Peyer's patch (tissue), 4 donors: ENCODE measurements around the gene LGALS7. TPM values are rescaled to one million over a fixed set of nuclear protein-coding genes. Genes with fewer than 3 reads are reported as not detected.

Experiments used
- DNase-seq, 3 donors: peaks; one replicate each; pipeline ENCODE4 v3.0.0-alpha.2; 2017 to 2019
- H3K27ac ChIP-seq, 4 donors: fragments of 200-600 bp; sonication (generic); one replicate each; pipeline ENCODE4 v1.5.1; 2016 to 2019
- H3K27me3 ChIP-seq, 2 donors: fragments of 200-600 bp; sonication (generic); one replicate each; pipeline ENCODE4 v1.5.1; 2019
- H3K36me3 ChIP-seq, 3 donors: fragments of 200-600 bp; sonication (generic); one replicate each; pipeline ENCODE4 v1.5.1; 2016 to 2019
- H3K4me1 ChIP-seq, 4 donors: fragments of 200-600 bp; sonication (generic); one replicate each; pipeline ENCODE4 v1.5.1; 2016 to 2019
- H3K4me3 ChIP-seq, 4 donors: fragments of 200-600 bp; sonication (generic); 1 replicate in 3 of 4; 2 replicates in 1 of 4; pipeline ENCODE4 v1.5.1; 2016 to 2019; ENCODE audit warnings: mild to moderate bottlenecking in 1 of 4
- H3K9me3 ChIP-seq, 4 donors: fragments of 200-600 bp; sonication (generic); one replicate each; pipeline ENCODE4 v1.5.1; 2016 to 2019; ENCODE audit warnings: mild to moderate bottlenecking in 1 of 4
- POLR2A ChIP-seq, 2 donors: fragments of 450-650 bp; IDR thresholded peaks; one replicate each; pipeline ENCODE4 v1.5.1; 2017; ENCODE audit warnings: antibody characterized with exemption in 2 of 2, mild to moderate bottlenecking in 2 of 2, moderate library complexity in 2 of 2
- total RNA-seq, 4 donors: library from RNA; depleted of rRNA; stranded (reverse); fragments of >200 nt; gene quantifications; one replicate each; pipeline ENCODE4 v1.1.0, GENCODE V29; 2016
- TF ChIP-seq, protein P1 (sequence below), 6 experiments: fragments of 450-650 bp in 4 of 6; fragments of 200-600 bp in 2 of 6; sonication (generic) in 1 of 6; IDR thresholded peaks; one replicate each; pipeline ENCODE4 v1.5.1; 2017 to 2019; ENCODE audit warnings: antibody characterized with exemption in 6 of 6, mild to moderate bottlenecking in 3 of 6, moderate library complexity in 1 of 6

LGALS7 gene
- total RNA-seq, 4 donors from 2014 or later: not detected

DNA sequence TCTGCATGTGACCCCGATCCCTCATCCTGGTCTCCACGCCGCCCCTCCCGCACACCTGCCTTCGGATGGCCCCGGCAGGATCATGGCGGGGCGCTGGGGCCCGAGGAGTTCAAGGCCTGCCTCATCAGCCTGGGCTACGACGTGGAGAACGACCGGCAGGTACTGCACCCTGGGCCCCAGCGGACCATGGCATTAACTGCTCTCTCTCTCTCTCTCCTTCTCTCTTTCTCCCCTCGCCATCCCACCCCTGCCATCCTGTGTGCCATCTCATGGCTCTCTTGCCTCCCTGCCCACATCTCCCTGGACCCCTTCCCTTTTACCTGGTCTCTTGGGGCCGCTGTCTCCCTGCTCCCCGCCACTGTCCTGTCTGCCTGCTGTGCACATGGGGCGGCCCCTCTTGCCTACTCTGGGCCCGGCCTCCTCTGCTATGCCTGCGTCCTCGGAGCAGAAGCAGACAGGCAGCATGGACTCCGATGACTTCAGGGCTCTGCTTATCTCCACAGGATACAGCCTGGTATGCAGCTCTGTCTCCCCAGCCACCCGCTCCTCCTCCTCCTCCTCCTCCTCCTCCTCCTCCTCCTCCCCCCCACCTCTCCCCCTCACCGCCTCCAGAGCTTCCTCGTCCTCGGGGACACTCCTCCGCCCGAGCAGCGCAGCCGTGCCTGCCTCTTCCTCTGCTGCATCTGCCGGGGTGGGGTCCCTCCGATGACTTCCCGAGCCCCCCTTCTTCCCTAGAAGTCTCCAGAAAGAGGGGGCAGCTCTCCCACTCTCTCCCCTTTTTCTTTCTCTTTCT is 45.3 kb downstream of the LGALS7 start:
- Histone ChIP-seq H3K9me3 (no peaks in the 10 kb centered on the region), H3K4me3 (no peak overlapping the region), H3K4me1 (peaks cover 0 to 50% (median 0%) of the 10 kb centered on the region in 4 donors), H3K27ac (peak overlapping the region in 2 of 4 donors; percentile 35 to 42), H3K27me3 (no peaks in the 10 kb centered on the region), H3K36me3 (peaks cover 0 to 84% (median 0%) of the 10 kb centered on the region in 3 donors)
- TF ChIP-seq POLR2A (IDR thresholded peaks at IDR 0.05): no peak
- TF ChIP-seq, protein P1, sequence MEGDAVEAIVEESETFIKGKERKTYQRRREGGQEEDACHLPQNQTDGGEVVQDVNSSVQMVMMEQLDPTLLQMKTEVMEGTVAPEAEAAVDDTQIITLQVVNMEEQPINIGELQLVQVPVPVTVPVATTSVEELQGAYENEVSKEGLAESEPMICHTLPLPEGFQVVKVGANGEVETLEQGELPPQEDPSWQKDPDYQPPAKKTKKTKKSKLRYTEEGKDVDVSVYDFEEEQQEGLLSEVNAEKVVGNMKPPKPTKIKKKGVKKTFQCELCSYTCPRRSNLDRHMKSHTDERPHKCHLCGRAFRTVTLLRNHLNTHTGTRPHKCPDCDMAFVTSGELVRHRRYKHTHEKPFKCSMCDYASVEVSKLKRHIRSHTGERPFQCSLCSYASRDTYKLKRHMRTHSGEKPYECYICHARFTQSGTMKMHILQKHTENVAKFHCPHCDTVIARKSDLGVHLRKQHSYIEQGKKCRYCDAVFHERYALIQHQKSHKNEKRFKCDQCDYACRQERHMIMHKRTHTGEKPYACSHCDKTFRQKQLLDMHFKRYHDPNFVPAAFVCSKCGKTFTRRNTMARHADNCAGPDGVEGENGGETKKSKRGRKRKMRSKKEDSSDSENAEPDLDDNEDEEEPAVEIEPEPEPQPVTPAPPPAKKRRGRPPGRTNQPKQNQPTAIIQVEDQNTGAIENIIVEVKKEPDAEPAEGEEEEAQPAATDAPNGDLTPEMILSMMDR (IDR thresholded peaks at IDR 0.05): no peak
- no peak for DNase-seq

DNA sequence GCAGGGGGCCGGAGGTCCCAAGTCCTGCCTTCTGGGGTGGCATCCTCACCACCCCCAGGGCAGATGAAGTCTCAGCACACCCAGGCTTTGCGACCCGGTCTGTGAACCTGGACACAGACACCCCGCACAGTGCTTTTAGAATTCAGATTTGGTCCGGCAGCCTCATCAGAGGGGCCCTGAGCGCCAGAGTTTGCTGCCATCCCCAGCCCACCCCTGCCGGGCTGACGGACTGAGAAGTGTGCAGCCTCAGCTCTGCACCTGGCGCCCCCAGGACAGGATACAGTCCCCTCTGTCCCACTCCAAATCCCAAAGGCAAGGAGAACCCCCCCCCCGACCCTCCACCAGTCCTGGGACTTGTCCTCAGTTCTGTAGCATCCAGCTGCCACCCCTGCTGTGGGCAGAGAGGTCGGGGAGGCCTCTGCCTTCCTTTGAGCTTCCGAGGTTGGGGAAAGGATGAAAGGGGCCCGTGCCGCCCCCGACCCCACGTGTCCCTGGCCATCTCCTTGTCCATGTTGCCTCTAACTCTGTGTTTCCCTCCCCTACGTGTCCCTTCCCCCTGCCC is 45.9 kb downstream of the LGALS7 start:
- Histone ChIP-seq H3K4me1 (peaks cover 0 to 48% (median 0%) of the 10 kb centered on the region in 4 donors), H3K9me3 (no peaks in the 10 kb centered on the region), H3K27ac (peak overlapping the region in 1 of 4 donors; percentile 42), H3K27me3 (no peaks in the 10 kb centered on the region), H3K4me3 (no peak overlapping the region), H3K36me3 (peaks cover 0 to 91% (median 0%) of the 10 kb centered on the region in 3 donors)
- TF ChIP-seq, protein P1 (IDR thresholded peaks at IDR 0.05): no peak
- no peak for TF ChIP-seq POLR2A (IDR thresholded peaks at IDR 0.05)
- DNase-seq: no peak

DNA sequence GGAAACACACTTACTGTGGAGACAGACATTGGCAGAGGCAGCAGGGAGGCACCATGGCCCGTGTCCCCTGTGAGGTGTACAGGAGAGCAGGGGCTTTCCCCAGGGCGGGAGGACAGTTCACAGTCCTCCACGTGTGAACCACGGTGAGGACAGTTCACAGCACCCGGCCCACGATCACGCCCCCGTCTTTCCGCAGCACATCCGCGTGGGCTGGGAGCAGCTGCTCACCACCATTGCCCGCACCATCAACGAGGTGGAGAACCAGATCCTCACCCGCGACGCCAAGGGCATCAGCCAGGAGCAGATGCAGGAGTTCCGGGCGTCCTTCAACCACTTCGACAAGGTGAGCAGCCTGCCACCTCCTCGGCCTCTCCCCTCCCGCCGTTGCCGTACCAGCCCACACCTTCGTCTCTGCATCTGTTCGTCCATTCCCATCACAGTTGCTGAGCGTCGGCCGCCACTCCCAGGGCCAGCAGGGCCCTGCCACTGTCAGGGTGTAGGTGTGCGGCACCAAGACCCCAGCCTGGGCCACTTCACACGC is 46.5 kb downstream of the LGALS7 start:
- Histone ChIP-seq H3K27me3 (no peaks in the 10 kb centered on the region), H3K27ac (peak overlapping the region in 1 of 4 donors; percentile 28), H3K4me1 (peaks cover 0 to 44% (median 0%) of the 10 kb centered on the region in 4 donors), H3K4me3 (no peak overlapping the region), H3K36me3 (peaks cover 0 to 96% (median 0%) of the 10 kb centered on the region in 3 donors), H3K9me3 (no peaks in the 10 kb centered on the region)
- no peak for TF ChIP-seq POLR2A (IDR thresholded peaks at IDR 0.05)
- TF ChIP-seq, protein P1 (IDR thresholded peaks at IDR 0.05): no peak
- no peak for DNase-seq

DNA sequence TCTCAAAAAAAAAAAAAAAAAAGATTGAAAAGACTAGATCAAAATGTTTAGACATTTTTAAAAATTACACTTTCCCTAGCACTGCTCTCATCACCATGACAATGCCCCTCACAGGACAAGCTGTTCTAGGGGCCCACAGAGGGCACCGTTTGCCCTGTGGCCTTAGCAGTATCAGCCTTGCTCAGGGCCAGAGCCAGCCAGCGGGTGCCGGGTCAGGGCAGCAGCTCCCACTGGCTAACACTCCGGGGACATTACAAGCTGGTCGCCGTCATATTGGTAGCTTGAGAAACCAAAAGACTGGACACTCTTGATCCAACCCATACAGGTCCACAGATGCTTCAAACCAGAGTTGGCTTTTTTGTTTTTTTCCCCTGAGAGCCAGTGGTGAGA is 47.0 kb downstream of the LGALS7 start:
- DNase-seq: no peak
- TF ChIP-seq, protein P1 (IDR thresholded peaks at IDR 0.05): no peak
- no peak for TF ChIP-seq POLR2A (IDR thresholded peaks at IDR 0.05)
- H3K9me3 ChIP-seq: no peaks in the 10 kb centered on the region
- H3K4me3 ChIP-seq: no peak overlapping the region
- peak overlapping the region in 1 of 4 donors; percentile 28 for H3K27ac ChIP-seq
- no peaks in the 10 kb centered on the region for H3K27me3 ChIP-seq
- H3K4me1 ChIP-seq: peaks cover 0 to 39% (median 0%) of the 10 kb centered on the region in 4 donors
- H3K36me3 ChIP-seq: peaks cover 0 to 100% (median 0%) of the 10 kb centered on the region in 3 donors

DNA sequence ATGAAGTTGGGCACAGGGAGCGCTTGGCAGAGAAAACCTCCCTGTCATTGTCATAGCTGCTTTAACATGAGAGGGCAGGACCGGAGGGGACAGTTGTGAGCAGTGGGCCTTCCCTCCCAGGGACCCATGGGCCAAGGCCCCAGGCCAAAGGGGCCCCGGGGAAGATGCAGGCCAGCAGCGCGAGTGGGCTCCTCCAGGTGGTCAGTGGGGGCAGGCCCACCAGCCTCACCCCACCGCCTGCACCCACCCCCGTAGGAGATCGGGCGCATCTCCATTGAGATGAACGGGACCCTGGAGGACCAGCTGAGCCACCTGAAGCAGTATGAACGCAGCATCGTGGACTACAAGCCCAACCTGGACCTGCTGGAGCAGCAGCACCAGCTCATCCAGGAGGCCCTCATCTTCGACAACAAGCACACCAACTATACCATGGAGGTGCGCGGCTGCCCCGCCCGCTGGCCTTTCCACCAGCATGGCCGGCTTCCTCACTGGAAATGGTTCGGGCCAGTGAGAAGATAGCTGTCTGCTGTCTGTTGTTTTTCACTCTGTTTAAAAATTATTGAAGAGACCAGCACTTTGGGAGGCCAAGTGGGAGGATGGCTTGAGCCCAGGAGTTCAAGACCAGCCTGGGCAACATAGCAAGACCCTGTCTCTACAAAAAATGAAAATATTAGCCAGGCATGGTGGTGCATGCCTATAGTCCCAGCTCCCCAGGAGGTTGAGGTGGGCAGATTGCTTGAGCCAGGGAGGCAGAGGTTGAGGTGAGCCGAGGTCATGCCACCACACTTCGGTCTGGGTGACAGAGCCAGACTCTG is 47.6 kb downstream of the LGALS7 start:
- no peak for DNase-seq
- no peak overlapping the region for H3K4me3 ChIP-seq
- no peaks in the 10 kb centered on the region for H3K27me3 ChIP-seq
- H3K27ac ChIP-seq: peak overlapping the region in 1 of 4 donors; percentile 8
- peaks cover 0 to 33% (median 0%) of the 10 kb centered on the region in 4 donors for H3K4me1 ChIP-seq
- no peaks in the 10 kb centered on the region for H3K9me3 ChIP-seq
- H3K36me3 ChIP-seq: peaks cover 0 to 100% (median 0%) of the 10 kb centered on the region in 3 donors
- no peak for TF ChIP-seq POLR2A (IDR thresholded peaks at IDR 0.05)
- TF ChIP-seq, protein P1 (IDR thresholded peaks at IDR 0.05): no peak
